ENCODE data around the gene TRMT10A.

TRMT10A gene, protein sequence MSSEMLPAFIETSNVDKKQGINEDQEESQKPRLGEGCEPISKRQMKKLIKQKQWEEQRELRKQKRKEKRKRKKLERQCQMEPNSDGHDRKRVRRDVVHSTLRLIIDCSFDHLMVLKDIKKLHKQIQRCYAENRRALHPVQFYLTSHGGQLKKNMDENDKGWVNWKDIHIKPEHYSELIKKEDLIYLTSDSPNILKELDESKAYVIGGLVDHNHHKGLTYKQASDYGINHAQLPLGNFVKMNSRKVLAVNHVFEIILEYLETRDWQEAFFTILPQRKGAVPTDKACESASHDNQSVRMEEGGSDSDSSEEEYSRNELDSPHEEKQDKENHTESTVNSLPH

DNA sequence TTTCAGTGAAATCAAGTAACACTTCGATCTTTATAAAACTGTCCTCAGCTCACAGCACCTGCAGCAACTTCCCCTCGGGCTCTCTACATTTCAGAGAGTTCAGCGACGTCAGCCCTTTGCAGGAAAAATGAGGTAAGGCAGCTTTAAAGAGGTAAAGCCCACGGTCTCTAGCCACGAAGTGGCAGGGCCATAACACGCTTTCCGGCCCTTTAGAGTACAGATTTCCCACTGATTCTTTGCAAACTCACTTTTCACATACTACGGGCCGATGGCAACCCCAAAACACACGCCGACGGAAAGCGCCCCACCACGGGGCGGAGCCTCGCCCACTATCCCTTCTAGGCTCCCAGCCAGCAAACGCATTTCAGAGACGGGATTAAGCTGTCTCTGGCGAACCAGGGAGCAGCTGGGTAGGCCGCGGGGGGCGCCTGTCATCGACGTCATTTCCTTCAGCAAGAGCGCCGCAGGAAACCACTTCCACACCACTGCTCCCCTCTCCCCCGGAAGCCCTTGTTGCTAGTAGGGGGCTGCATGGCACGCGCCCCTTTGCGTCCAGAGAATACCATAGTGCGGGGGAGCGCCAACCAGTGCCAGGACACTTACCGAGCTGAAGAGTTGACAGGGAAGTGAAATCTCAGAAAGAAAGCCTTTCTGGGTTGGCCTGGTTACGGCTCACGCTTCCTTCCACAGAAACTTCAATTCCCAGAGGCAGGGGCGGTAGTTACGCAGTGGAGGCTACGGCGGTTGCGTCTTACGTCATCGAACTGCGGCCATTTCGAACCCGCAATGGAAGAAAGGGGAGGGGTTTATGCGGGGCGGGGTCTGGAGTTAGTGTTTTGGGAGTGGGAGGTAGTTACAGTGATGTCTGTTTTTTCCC, at the start of gene TRMT10A:
Gene TRMT10A, minus strand, starts transcription at position 730 of the 877 bp plus-strand sequence. CDS start 4,701 bp downstream, outside the sequence.
- peak; percentile 83 to 95 (median 90) for DNase-seq

DNA sequence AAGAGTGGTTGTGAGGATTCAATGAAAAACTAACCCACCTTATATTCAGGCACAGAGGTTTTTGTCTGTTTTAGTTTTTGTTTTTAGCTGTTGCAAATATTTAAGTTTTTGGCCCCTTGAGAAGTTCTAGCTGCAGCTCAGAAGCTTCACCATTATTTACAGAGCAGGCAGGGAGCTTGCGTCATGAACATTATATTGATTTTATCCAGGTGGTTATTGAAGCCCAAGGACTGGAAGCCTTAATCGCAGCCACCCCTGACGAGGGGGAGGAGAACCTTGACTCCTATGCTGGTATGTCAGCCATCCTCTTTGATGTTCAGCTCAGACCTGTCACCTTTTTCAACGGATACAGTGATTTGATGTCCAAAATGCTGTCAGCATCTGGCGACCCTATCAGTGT, 48.9 kb upstream of the TRMT10A start:
- DNase-seq = no peak

DNA sequence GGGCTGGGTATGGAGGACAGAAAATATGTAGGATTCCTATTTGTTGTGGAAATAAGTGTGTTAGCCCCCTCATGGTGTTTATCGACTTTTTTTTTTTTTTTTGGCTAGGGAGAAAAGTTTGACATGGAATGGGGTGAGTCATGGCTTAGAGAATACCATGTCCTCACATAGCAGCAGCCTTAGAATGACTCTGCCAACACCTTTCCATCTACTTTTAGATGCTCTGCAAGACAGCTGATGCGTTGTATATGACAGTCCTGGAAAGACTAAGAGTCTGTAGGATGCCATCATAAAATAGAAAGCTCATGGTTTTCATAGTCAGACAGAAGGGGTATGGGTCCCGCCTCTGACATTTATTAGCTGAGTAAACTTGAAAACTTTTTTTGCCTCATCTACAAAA, 48.4 kb upstream of the TRMT10A start:
- DNase-seq = no peak

DNA sequence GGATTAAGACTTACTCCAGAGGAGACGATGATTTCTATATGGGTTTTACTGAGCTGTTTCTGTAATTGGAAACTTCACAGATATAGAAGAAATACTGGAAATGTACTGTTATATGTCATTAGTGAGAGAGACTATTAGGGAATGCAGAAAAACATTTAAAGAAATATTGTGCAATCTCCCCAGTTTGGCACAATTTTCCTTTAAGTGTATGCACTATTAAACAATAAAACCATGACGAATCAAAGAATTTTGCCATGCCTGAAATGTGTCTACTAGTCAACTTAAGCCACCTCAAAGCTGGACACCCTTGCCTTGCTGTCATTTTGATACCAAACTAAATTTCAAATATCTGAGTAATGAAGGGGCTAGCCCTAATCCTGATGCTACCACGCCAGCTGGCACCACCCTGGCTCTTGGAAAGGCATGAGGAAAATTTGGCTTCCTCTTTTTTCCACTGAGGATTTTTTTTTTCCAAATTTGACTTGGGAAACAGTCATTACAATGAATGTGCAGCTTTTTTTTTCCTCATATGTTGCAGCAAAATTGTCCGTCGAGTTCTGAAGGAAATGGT, 46.9 kb upstream of the TRMT10A start:
- no peak for DNase-seq

DNA sequence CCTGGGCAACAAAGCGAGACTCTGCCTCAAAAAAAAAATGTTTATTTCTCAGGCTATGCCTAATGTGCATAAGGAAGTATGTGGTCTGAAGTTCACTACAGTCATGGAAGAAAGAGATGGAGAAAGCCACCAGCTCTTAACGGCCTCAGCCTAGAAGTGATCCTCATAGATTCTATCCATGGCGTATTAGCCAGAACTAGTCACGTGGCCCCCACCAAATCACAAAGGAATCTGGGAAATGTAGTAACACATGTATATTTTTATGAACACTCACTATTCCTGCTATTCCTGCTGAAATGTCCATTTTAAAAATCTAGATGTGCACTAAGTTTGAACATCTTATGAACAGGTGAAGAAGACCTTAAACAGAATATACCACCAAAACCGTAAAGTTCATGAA, 44.6 kb upstream of the TRMT10A start:
- no peak for DNase-seq

DNA sequence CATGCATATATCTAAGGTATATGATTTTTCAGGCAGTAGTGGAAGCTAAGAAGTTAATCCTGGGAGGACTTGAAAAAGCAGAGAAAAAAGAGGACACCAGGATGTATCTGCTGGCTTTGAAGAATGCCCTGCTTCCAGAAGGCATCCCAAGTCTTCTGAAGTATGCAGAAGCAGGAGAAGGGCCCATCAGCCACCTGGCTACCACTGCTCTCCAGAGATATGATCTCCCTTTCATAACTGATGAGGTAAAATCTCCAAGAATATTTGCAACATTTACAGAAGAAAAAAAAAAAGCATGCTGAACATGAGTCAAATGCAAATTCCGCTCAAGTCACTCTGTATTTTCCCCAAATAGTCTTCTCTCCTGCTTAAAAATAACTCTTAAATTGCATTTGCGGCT, 42.9 kb upstream of the TRMT10A start:
- no peak for DNase-seq

DNA sequence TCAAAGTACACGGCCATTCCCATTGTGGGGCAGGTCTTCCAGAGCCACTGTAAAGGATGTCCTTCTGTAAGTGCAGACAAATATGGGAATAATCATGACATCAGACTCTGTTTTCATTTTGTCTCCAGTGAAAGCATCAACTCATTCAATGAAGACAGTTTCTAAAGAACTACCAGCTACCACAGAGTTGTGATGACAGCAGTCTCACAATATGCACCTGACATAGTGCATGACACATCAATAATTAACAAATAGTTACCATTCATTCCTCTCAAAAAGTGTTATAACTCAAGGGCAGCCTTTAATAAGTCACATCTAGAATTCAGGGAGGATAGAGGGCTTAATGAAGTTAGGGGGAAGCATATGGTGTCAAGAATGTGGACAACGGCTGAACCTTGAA, 31.0 kb upstream of the TRMT10A start:
- no peak for DNase-seq

DNA sequence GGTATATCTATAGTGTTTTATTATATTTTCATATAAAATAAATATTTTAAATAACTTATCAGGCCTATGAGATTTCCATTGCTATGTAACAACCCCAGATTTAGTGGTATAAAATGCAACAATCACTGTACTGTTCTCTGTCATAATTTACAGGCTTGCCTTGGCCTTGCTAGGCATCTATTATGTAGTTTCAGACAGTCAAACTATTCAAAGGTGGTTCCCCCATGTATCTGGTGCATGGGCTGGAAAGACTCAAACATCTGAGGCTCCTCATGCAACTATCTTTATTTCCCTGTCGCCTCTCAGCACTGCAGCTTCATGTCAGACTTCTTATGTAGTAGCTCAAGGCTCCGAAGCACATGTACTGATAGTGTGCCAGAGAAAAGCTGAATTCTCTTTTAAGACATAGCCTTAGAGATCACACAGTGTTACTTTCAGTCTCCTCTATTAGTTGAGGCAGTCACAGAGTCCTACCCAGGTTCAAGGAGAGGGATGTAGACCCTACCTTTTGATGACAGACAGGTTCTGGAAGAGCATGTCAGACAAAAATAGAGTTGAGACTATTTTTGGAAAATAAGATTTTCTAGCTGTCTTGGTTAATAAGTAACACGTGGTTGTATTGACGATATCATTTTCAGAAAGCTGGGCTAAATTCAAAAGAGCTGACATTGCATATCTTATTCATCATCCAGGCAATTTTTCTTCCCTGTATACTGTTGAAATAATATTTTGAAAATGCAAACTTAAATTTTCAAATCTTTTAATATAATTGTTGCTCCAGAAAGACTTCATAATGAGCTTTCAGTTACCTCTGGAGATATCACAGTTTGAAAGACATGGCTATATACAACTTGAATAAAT, 30.2 kb upstream of the TRMT10A start:
- DNase-seq = no peak

DNA sequence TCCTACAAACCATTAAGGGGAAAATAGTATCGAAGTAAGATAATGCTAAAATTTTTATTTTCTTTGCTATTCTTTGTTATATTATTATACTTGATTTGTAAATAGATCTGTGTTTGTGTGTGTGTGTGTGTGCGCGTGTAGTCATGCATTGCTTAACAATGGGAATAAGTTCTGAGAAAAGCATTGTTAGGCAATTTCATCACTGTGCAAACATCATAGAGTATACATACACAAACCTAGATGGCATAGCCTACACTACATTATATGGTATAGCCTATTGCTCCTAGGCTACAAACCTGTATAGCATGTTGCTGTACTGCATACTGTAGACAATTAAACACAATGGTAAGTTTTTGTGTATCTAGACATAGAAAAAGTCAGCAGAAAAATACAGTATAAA, 27.9 kb upstream of the TRMT10A start:
- DNase-seq = no peak

DNA sequence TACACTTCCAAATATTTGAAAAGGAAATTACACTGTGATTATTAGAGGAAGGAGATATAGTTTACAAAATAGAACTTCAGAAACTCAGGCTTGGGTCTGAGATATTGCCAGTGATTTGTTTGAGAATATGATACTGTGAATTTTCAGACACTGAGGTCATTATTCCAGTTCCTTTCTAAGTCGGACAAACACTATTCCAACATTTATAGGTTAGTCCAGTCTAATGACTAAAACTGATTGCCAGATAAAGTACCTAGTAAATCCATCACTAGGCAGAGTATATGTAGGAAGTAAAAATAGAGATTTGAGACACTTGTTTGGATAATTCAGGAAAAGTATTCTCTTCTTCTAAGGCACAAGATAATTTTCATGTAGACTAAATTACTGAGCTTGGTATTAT, 24.0 kb upstream of the TRMT10A start:
- DNase-seq = no peak

DNA sequence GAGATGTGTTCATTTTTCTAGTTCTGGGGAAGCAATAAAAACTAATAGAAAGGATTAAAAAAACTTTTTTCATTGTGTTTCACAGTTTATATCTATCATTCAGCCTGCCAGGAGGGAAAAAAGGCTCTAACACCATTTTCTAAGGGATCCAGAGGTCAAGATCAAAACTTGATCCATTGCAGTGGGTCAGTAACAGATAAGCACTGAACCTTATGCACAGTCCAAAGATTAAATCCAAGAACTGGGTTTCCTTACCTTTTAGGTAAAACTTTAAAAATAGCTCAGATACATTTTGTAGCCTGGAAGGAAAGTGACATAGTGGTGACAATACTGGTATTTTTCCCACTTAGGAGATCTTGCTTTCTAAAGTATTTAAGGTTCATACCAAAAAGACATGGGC, 23.5 kb upstream of the TRMT10A start:
- DNase-seq = no peak

DNA sequence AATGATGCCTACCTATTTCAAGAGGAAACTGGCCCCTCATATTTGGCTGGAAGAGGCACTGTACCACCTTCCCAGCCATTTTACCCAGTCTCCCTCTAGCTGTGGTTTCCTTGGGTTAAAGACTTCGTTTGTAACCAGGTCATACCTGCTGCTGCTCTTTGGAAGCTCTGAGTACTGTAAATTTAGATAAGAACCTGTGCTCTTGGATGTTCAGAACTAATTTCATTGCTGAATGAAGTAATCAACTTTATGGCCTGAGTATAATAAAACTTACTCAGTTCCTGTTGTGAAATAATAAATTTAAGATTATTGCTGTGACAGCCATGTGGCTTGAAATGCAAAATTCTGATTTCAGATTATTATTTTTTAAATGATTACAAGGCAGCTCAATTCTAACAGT, 23.0 kb upstream of the TRMT10A start:
- DNase-seq = no peak

DNA sequence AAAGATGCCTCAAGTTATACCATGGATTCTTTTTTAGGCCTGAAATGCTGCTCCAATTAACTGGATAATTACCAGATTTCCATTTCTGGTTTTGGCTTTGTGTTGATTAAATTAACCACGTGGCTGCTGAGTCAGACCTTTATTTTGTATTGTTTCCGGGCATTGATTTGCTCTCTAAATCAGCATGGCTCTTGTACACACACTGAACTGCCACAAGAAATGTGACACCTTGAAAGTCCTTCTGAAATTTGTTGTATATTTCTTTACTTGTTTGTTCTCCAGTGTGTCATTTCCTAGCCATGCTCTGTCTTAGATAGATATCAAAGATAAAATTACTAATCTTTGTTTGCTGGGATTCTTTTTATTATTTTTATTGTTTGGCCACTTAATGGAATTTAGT, 22.5 kb upstream of the TRMT10A start:
- no peak for DNase-seq

DNA sequence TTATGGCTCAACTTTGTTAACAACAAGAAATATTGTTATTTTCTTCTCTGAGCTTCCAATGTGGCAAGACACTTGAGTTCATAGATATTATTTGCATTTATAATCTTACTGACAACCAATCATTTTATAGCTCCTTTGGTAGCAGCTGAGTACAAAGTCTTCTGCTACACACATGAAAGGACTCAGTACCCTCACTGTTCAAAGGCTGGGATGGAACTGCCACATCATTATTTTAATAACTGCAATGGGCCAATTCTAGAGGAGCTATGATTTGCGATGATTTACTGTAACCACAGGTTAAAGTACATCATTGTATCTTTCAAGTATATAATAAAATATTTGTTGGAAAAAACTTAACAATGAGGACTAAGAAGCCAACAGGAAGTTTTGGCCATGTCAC, 21.7 kb upstream of the TRMT10A start:
- DNase-seq = no peak

DNA sequence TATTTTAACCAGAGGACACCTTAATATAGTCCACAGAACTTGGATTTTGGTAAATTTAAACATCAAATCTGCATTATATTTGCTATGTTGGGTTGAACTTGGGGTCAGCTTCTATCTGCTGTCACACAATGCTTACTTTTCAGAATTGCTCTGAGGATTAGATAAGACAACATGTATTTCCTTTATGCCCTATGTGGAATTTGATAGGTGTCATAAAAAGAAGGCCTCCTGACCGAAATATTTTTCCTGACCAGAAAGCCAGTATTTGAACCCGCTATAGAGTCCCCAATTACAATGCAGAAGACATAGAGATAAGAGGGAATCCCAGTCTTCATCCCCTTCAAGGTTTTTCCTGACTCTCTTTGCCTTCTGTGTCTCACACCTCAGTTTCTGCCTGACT, 14.9 kb upstream of the TRMT10A start:
- DNase-seq = no peak

DNA sequence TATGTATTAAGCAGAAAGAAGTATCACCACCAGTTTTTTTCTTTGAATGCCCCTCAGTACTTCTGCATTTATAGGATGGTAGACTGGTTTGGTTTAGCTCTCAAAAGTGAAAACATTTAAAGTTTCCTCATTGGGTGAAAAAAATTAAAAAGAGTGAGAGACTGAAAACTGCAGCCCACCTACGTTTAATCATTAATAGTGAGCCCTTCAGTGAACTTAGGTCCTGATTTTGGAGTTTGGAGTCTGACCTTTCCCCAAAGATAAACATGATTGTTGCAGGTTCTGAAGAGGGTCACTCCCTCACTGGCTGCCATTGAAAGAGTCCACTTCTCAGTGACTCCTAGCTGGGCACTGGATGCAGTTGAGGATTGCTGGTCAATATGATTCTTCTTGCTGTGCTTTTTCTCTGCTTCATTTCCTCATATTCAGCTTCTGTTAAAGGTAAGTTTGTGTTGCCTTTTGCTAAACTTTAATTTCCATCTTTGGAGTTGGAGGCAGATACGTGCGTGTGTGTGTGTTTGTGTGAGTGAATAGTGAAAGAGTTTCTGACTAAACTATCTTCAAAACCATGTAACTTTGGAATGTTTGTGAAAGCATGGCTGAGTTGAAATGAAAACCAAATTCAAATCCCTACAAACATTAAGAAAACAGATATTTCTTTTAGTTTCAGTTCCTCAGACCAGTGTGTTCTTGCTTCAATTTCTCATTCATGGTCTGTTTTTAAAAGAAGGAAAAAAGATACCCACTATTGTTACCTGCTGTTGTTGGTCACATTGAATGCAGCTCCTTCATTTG, 10.9 kb upstream of the TRMT10A start, which contains the start of gene MTTP:
Gene MTTP, plus strand, starts transcription at position 295 of the 795 bp plus-strand sequence. Its CDS starts 86 bp downstream, at position 381.
- no peak for DNase-seq

DNA sequence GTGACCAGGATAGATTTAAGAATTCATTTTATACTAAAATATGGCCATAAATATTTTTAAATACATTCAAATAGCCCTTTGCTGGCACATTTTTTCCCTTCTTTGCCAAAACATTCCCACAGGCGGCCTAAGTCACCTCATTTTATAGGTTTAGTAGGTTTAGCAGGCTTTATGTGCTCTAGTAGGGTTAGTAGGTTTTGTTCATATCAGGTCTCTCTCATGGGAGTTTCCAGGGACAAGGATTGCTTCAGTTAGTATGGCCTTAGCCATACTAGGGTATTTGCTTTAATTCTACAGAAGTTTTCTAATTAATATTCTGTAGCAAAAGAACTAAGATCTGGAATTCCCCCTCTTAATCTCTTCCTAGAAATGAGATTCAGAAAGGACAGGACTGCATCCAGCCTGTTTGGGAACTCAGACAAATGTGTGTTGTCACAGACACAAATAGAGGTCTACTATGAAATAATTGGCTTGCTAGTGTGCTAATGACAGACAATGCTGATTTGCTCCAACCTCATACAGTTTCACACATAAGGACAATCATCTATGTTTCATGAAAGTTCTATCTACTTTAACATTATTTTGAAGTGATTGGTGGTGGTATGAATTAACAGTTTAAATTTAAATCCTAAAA, 10.0 kb upstream of the TRMT10A start:
- no peak for DNase-seq

DNA sequence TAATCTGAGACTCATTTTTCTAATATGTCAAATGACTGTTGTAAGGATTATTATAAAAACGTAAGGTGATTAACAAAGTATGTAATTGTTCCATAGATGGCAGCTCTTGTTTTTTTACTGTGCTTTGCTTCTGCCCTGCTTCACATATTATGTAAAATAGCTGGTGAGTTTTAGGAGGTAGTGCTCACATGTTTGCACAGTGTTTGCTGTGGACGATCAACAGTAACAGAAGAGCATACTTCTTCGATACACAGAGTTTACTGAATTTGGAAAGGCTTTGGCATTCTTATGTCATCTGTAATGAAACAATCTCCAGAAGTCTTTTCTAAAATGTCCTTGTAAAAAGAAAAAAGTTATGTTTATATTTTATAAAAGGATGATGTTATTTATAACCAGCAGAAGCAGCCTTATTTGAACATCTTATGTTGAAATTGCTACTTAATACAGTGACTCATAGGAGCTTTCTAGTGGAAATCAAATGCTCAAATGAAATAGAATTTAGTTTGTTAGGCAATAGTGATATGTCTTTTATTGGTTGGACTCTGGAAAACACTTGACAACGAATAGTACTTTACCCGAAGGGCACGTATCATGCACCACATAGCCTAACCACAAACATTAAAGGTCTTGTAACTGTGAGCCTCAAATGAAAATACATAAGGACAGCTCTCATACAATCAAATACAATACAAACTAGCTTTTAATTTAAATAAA, 8.8 kb upstream of the TRMT10A start:
- no peak for DNase-seq

DNA sequence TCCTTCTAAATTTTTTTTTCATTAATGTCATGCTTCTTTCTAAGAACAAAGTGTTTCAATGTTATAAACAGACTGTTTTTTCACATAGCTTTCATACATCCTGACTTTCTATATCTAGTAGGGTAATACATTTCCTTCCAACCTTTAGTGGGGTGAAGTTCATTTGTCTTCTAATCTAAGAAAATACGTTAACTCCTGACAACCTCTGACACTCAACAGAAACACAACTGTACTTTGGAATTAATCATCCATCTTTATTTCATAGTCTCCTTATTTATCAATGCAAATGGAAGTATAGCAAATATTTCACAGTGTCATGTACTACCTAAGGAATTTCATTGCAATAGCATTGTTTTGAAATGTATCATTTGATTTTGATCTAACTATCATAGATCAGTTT, 8.0 kb upstream of the TRMT10A start:
- no peak for DNase-seq

DNA sequence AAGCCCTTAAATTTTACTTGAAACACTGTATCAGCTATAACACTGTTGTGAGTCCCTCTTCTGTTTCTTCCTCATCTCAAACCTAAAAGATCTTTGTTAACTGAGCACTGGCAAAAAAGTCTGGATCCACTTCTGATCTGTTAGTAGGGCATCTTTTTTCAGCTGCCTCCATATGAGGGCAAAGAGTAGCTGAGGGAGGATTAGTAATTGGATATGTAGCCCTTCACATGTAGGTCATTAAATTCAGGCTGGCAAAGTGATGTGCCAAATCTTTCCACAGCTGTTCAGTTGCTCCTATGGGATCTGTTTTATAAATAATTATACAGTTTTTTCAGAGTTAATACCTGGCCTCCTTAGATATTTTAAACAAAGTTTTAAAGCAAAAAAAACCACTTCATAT, 1.1 kb upstream of the TRMT10A start:
- no peak for DNase-seq

DNA sequence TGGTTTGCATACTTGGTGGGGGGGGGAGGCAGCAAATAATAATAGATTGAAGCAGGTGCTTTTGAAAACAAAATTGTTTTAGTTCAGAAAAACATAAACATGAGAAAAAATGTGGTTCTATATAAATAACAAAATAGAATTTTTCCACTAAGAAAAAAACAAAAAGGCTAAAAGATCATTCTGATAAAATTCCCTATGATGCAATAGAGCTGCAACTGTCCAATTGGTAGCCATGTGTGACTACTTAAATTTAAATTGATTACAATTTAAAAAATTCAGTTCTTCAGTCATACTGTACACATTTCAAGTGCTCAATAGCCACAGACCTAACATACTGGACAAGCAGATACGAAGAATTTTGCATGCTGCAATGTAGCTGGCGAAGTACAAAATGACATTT, 11.0 kb downstream of the TRMT10A start:
- no peak for DNase-seq
